IMR-90 (cell line): ENCODE results near the gene TMEM86B. TPM values are rescaled to one million over a fixed set of nuclear protein-coding genes. Genes with fewer than 3 reads are reported as not detected.

ENCODE experiments used
- ATAC-seq: fragments of 200-7000 bp; cut with Tn5 transposase; 2 replicates; pipeline ENCODE4 v1.9.1; 2020; ENCODE audit warnings: low read depth, mild to moderate bottlenecking, moderate library complexity
- BruUV-seq: library from RNA; stranded (reverse); fragments of 400-500 nt; replicated peaks from 2 replicates; lab custom pipeline; 2021; lab: Mats Ljungman, UMichigan
- CTCF ChIA-PET: fragments of 300-600 bp; formaldehyde crosslinking; extraction: SDS; loops from one replicate; lab custom pipeline; 2021; ENCODE audit warnings: antibody characterized with exemption; lab: Yijun Ruan, JAX
- POLR2A ChIA-PET: fragments of 300-600 bp; sonication (Branson Sonifier 250); formaldehyde crosslinking; loops from one replicate; lab custom pipeline; 2022; ENCODE audit warnings: antibody characterized with exemption; ENCODE audit not compliant: unreplicated experiment; lab: Charles Lee
- DNase-seq: peaks from one replicate; pipeline ENCODE4 v3.0.0; 2013
- H2AFZ ChIP-seq: replicated peaks from 2 replicates; pipeline ENCODE3; 2013; ENCODE audit warnings: low read length, mild to moderate bottlenecking; ENCODE audit not compliant: poor library complexity
- H2AK5ac ChIP-seq: 2 replicates; pipeline ENCODE4 v1.6.1; 2013; ENCODE audit warnings: low read depth, low read length, inconsistent platforms
- H2AK9ac ChIP-seq: replicated peaks from 2 replicates; pipeline ENCODE3; 2013; ENCODE audit warnings: mild to moderate bottlenecking, low read depth, low read length, moderate library complexity; ENCODE audit not compliant: poor library complexity
- H2BK120ac ChIP-seq: 2 replicates; pipeline ENCODE4 v1.6.1; 2013; ENCODE audit warnings: low read depth, low read length, inconsistent platforms
- H2BK15ac ChIP-seq: 3 replicates; pipeline ENCODE4 v1.6.1; 2013; ENCODE audit warnings: low read depth, low read length, inconsistent platforms
- H2BK20ac ChIP-seq: 2 replicates; pipeline ENCODE4 v1.6.1; 2013; ENCODE audit warnings: low read depth, mild to moderate bottlenecking, inconsistent platforms, low read length, moderate library complexity
- H2BK5ac ChIP-seq: 2 replicates; pipeline ENCODE4 v1.6.1; 2013; ENCODE audit warnings: mild to moderate bottlenecking, low read depth, low read length, inconsistent platforms; ENCODE audit not compliant: poor library complexity, severe bottlenecking
- H3K14ac ChIP-seq: replicated peaks from 2 replicates; pipeline ENCODE4 v1.6.1; 2013; ENCODE audit warnings: low read depth, low read length, inconsistent platforms
- H3K18ac ChIP-seq: 2 replicates; pipeline ENCODE4 v1.6.1; 2013; ENCODE audit warnings: low read depth, low read length, control low read depth
- H3K23ac ChIP-seq: 2 replicates; pipeline ENCODE4 v1.6.1; 2013; ENCODE audit warnings: low read depth, low read length, inconsistent platforms
- H3K27ac ChIP-seq: 2 replicates; pipeline ENCODE4 v1.5.1; 2013; ENCODE audit warnings: mild to moderate bottlenecking, control low read depth, low read length; ENCODE audit not compliant: insufficient read depth
- H3K27me3 ChIP-seq: 2 replicates; pipeline ENCODE4 v1.6.1; 2013; ENCODE audit warnings: low read length; ENCODE audit not compliant: control insufficient read depth, insufficient read depth
- H3K36me3 ChIP-seq: 2 replicates; pipeline ENCODE4 v1.6.1; 2013; ENCODE audit warnings: low read length, mixed read lengths; ENCODE audit not compliant: control insufficient read depth, insufficient read depth
- H3K4ac ChIP-seq: 2 replicates; pipeline ENCODE4 v1.6.1; 2013; ENCODE audit warnings: low read depth, low read length, inconsistent platforms
- H3K4me1 ChIP-seq: 2 replicates; pipeline ENCODE4 v1.6.1; 2013; ENCODE audit warnings: low read length, mixed read lengths; ENCODE audit not compliant: control insufficient read depth, insufficient read depth
- H3K4me2 ChIP-seq: 2 replicates; pipeline ENCODE4 v1.6.1; 2013; ENCODE audit warnings: low read depth, mild to moderate bottlenecking, control low read depth, low read length, moderate library complexity
- H3K4me3 ChIP-seq: 2 replicates; pipeline ENCODE4 v1.5.1; 2013; ENCODE audit warnings: low read depth, mild to moderate bottlenecking, control low read depth, low read length, moderate library complexity; ENCODE audit not compliant: insufficient read depth
- H3K56ac ChIP-seq: 2 replicates; pipeline ENCODE4 v1.6.1; 2013; ENCODE audit warnings: low read length, inconsistent platforms; ENCODE audit not compliant: insufficient read depth; ENCODE audit errors: extremely low read depth
- H3K79me1 ChIP-seq, 2 experiments: 2 replicates each; pipeline ENCODE4 v1.6.1; 2013; ENCODE audit warnings: low read length in 2 of 2, inconsistent platforms in 1 of 2, low read depth in 1 of 2
- H3K9ac ChIP-seq: 2 replicates; pipeline ENCODE4 v1.6.1; 2013; ENCODE audit warnings: low read depth, low read length, control low read depth
- H3K9me1 ChIP-seq: 2 replicates; pipeline ENCODE4 v1.6.1; 2013; ENCODE audit warnings: low read length, inconsistent platforms; ENCODE audit not compliant: insufficient read depth
- H3K9me3 ChIP-seq: 2 replicates; pipeline ENCODE4 v1.6.1; 2013; ENCODE audit warnings: low read length; ENCODE audit not compliant: control insufficient read depth, insufficient read depth
- H4K20me1 ChIP-seq: 2 replicates; pipeline ENCODE4 v1.6.1; 2013; ENCODE audit warnings: low read length, inconsistent platforms; ENCODE audit not compliant: insufficient read depth
- H4K5ac ChIP-seq: 2 replicates; pipeline ENCODE4 v1.6.1; 2013; ENCODE audit warnings: mild to moderate bottlenecking, low read depth, low read length, control low read depth
- H4K8ac ChIP-seq, 2 experiments: 2 replicates each; pipeline ENCODE4 v1.6.1; 2013; ENCODE audit warnings: low read depth in 2 of 2, low read length in 2 of 2, control low read depth in 1 of 2, inconsistent platforms in 1 of 2
- H4K91ac ChIP-seq: 2 replicates; pipeline ENCODE4 v1.6.1; 2013; ENCODE audit warnings: low read depth, low read length, inconsistent platforms; ENCODE audit not compliant: insufficient read depth
- BHLHE40 ChIP-seq: fragments of 150-350 bp; IDR thresholded peaks from 2 replicates; pipeline ENCODE4 v1.6.1; 2016; ENCODE audit warnings: mild to moderate bottlenecking, low read depth, low read length
- CEBPB ChIP-seq: IDR thresholded peaks from 2 replicates; pipeline ENCODE4 v1.6.1; 2012; ENCODE audit warnings: low read depth, low read length, improper control_type of control experiment
- CHD1 ChIP-seq: IDR thresholded peaks from 2 replicates; pipeline ENCODE4 v1.6.1; 2012; ENCODE audit warnings: low read depth, low read length, improper control_type of control experiment
- FOS ChIP-seq: fragments of 150-350 bp; IDR thresholded peaks from 2 replicates; pipeline ENCODE4 v1.6.1; 2016; ENCODE audit warnings: low read depth, low read length
- MAFK ChIP-seq: IDR thresholded peaks from 2 replicates; pipeline ENCODE4 v1.6.1; 2012; ENCODE audit warnings: low read depth, low read length, improper control_type of control experiment
- MAZ ChIP-seq: IDR thresholded peaks from 2 replicates; pipeline ENCODE4 v1.6.1; 2012; ENCODE audit warnings: low read depth, mild to moderate bottlenecking, low read length, improper control_type of control experiment, moderate library complexity, borderline replicate concordance
- MXI1 ChIP-seq: IDR thresholded peaks from 2 replicates; pipeline ENCODE4 v1.6.1; 2012; ENCODE audit warnings: low read depth, mild to moderate bottlenecking, low read length, moderate library complexity, borderline replicate concordance
- NFE2L2 ChIP-seq: fragments of 150-350 bp; IDR thresholded peaks from 2 replicates; pipeline ENCODE4 v1.6.1; 2016; ENCODE audit warnings: low read depth, mild to moderate bottlenecking, low read length
- POLR2A ChIP-seq: IDR thresholded peaks from 2 replicates; pipeline ENCODE4 v1.6.1; 2012; ENCODE audit warnings: mild to moderate bottlenecking, low read depth, low read length
- RAD21 ChIP-seq: IDR thresholded peaks from 2 replicates; pipeline ENCODE4 v1.6.1; 2012; ENCODE audit warnings: low read length, improper control_type of control experiment
- RCOR1 ChIP-seq: IDR thresholded peaks from 2 replicates; pipeline ENCODE4 v1.6.1; 2012; ENCODE audit warnings: mild to moderate bottlenecking, low read length, improper control_type of control experiment; ENCODE audit not compliant: insufficient replicate concordance
- RFX5 ChIP-seq: IDR thresholded peaks from 2 replicates; pipeline ENCODE4 v1.8.0; 2012; ENCODE audit warnings: low read depth, mild to moderate bottlenecking, low read length, moderate library complexity
- SMC3 ChIP-seq: fragments of 150-350 bp; IDR thresholded peaks from 2 replicates; pipeline ENCODE4 v1.6.1; 2016; ENCODE audit warnings: low read depth, mild to moderate bottlenecking, antibody characterized with exemption, low read length, moderate library complexity
- WGBS, 2 experiments: methylation state at CpG; one replicate each; pipeline versions ENCODE4 v1.1.5 to v1.1.7; 2013; ENCODE audit warnings: missing lambda C conversion rate in 2 of 2; ENCODE audit not compliant: insufficient read length in 1 of 2; ENCODE audit errors: extremely low coverage in 2 of 2; 5-methylcytosine and 5-hydroxymethylcytosine counted together
- dilution Hi-C: fragments of 300-500 bp; cut with HindIII; formaldehyde crosslinking; loops from one replicate; pipeline ENCODE4 v1.14.3; 2018; ENCODE audit warnings: low sequenced_read_pairs; ENCODE audit not compliant: unreplicated experiment
- in situ Hi-C: fragments of 300-500 bp; cut with MboI; formaldehyde crosslinking; loops from 3 replicates; pipeline ENCODE4 v1.14.3; 2019; ENCODE audit warnings: low sequenced_read_pairs, inconsistent platforms, mixed read lengths
- intact Hi-C: fragments of 100-400 bp; cut with micrococcal nuclease; formaldehyde crosslinking; loops from 2 replicates; pipeline ENCODE4 v1.10.0; 2022
- polyA plus RNA-seq, 3 experiments: library from polyadenylated mRNA; depleted of rRNA; stranded (reverse); fragments of >200 nt; gene quantifications; 2 replicates each; pipeline ENCODE4 v1.2.3, GENCODE V29; 2012; ENCODE audit warnings: low replicate concordance in 1 of 3
- total RNA-seq: library from RNA; depleted of rRNA; stranded (reverse); fragments of >200 nt; gene quantifications from 2 replicates; pipeline ENCODE4 v1.2.3, GENCODE V29; 2012
- TF ChIP-seq, protein P1 (sequence below): conservative IDR thresholded peaks from 2 replicates; pipeline ENCODE4 v1.5.1; 2012; ENCODE audit warnings: mild to moderate bottlenecking, low read depth, low read length, improper control_type of control experiment
- TF ChIP-seq, protein P2 (sequence below): fragments of 150-350 bp; IDR thresholded peaks from 2 replicates; pipeline ENCODE4 v1.6.1; 2016; ENCODE audit warnings: low read depth, mild to moderate bottlenecking, low read length, moderate library complexity, borderline replicate concordance

TMEM86B gene
- total and polyA plus RNA-seq, 2 of the 4 experiments (the other 2 are of a cell fraction), result 0.18 to 2.4 TPM

GRCh38 chr19:55250262-55251036 is 21.9 kb upstream of the TMEM86B start (continued):
- no peak for TF ChIP-seq MAFK

GRCh38 chr19:55249841-55250240 is 21.3 kb upstream of the TMEM86B start:
- no peak overlapping the region for H4K91ac ChIP-seq
- H2AK5ac ChIP-seq, result no peak overlapping the region
- peak overlapping the region; percentile 37 for H2AK9ac ChIP-seq
- H3K4me3 ChIP-seq, result no peak overlapping the region
- no peaks in the 10 kb centered on the region for H3K27me3 ChIP-seq
- H3K27ac ChIP-seq, result no peak overlapping the region
- H4K8ac ChIP-seq, result no peak overlapping the region
- H3K4me2 ChIP-seq, result no peak overlapping the region
- no peak overlapping the region for H3K18ac ChIP-seq
- dilution Hi-C loops, result no loop called here
- no peak overlapping the region for H3K14ac ChIP-seq
- peaks cover 87% of the 10 kb centered on the region for H4K20me1 ChIP-seq
- peaks cover 17% of the 10 kb centered on the region for H3K36me3 ChIP-seq
- POLR2A ChIA-PET, result no interaction called here
- no peak overlapping the region for H4K5ac ChIP-seq
- DNase-seq, result no peak
- no peak overlapping the region for H2BK5ac ChIP-seq
- CTCF ChIA-PET, result no interaction called here
- no peaks in the 10 kb centered on the region for H3K9me3 ChIP-seq
- no peak overlapping the region for H3K4ac ChIP-seq
- intact Hi-C loops, result no loop called here
- no peak overlapping the region for H2BK15ac ChIP-seq
- H3K9ac ChIP-seq, result no peak overlapping the region
- H3K23ac ChIP-seq, result no peak overlapping the region
- no peak for ATAC-seq
- no TSS peak for BruUV-seq
- H3K4me1 ChIP-seq, result 0 out of 2 replicates have a peak, but pooled peaks cover 1% of the 10 kb centered on the region
- H3K56ac ChIP-seq, result no peak overlapping the region
- in situ Hi-C loops, result no loop called here
- H2AFZ ChIP-seq, result peak overlapping the region; percentile 41
- peaks cover 23% of the 10 kb centered on the region for H3K9me1 ChIP-seq
- no peak overlapping the region for H2BK120ac ChIP-seq
- 93% methylated on average over 7 of the region's 11 CpGs; no CpG with 5 or more reads in 1 of the 2 experiments for WGBS, 2 experiments
- peaks cover 12 to 89% of the 10 kb centered on the region in 2 experiments for H3K79me1 ChIP-seq
- H2BK20ac ChIP-seq, result no peak overlapping the region
- TF ChIP-seq BHLHE40 (no peak), MAFK (no peak), POLR2A (no peak), RAD21 (no peak), RFX5 (no peak), SMC3 (no peak), NFE2L2 (no peak), FOS (no peak), CHD1 (no peak), CEBPB (no peak), MXI1 (no peak), RCOR1 (no peak), MAZ (no peak)
- TF ChIP-seq, protein P1, sequence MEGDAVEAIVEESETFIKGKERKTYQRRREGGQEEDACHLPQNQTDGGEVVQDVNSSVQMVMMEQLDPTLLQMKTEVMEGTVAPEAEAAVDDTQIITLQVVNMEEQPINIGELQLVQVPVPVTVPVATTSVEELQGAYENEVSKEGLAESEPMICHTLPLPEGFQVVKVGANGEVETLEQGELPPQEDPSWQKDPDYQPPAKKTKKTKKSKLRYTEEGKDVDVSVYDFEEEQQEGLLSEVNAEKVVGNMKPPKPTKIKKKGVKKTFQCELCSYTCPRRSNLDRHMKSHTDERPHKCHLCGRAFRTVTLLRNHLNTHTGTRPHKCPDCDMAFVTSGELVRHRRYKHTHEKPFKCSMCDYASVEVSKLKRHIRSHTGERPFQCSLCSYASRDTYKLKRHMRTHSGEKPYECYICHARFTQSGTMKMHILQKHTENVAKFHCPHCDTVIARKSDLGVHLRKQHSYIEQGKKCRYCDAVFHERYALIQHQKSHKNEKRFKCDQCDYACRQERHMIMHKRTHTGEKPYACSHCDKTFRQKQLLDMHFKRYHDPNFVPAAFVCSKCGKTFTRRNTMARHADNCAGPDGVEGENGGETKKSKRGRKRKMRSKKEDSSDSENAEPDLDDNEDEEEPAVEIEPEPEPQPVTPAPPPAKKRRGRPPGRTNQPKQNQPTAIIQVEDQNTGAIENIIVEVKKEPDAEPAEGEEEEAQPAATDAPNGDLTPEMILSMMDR, result no peak
- TF ChIP-seq, protein P2, sequence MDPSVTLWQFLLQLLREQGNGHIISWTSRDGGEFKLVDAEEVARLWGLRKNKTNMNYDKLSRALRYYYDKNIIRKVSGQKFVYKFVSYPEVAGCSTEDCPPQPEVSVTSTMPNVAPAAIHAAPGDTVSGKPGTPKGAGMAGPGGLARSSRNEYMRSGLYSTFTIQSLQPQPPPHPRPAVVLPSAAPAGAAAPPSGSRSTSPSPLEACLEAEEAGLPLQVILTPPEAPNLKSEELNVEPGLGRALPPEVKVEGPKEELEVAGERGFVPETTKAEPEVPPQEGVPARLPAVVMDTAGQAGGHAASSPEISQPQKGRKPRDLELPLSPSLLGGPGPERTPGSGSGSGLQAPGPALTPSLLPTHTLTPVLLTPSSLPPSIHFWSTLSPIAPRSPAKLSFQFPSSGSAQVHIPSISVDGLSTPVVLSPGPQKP, result no peak
